ENCODE measurements around the gene DPP3. TPM values are rescaled to one million over a fixed set of nuclear protein-coding genes. Genes with fewer than 3 reads are reported as not detected.

The DPP3 gene
- total and polyA plus RNA-seq, 2 of the 4 experiments (the other 2 are of a cell fraction) = 51.8 to 66.3 TPM

DNA sequence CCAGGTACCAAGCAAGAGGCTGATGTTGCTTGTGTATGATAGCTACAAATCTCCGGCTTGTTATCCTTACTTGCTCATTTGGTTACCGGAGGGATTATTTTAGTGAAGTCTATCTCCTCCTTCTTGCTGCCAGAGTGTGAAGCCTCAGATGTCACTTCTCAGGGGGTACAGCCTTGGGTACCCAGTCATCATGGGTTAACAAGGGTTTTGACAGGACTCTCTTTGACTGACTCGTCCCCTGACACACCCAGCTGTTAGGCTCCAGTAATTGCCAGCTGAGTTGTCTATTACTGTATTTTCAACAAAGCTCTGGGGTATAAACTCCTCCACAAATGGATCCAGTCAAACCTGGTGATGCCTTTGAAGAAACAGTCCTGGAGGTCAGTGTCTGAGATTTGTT lies 25.4 kb upstream of the DPP3 start:
- Histone ChIP-seq H3K27ac (ENCODE audit: insufficient read depth, low read length) (no peak overlapping the region), H2BK120ac (ENCODE audit: low read depth, low read length) (no peak overlapping the region), H4K91ac (ENCODE audit: insufficient read depth, low read depth, low read length) (no peak overlapping the region), H3K79me1 (ENCODE audit: low read depth in 1 of 2, low read length in 2 of 2) (no peaks in the 10 kb centered on the region), H3K56ac (ENCODE audit: extremely low read depth, insufficient read depth, low read length) (no peak overlapping the region), H4K20me1 (ENCODE audit: insufficient read depth, low read length) (no peaks in the 10 kb centered on the region), H2BK5ac (ENCODE audit: low read depth, low read length, poor library complexity, severe bottlenecking) (no peak overlapping the region), H2AFZ (replicated peaks; ENCODE audit: low read length, poor library complexity) (no peak overlapping the region), H3K18ac (ENCODE audit: low read depth, low read length) (no peak overlapping the region), H3K14ac (replicated peaks; ENCODE audit: low read depth, low read length) (no peak overlapping the region), H4K8ac (ENCODE audit: low read depth in 2 of 2, low read length in 2 of 2) (no peak overlapping the region), H3K4me1 (ENCODE audit: control insufficient read depth, insufficient read depth, low read length) (0 out of 2 replicates have a peak, but pooled peaks cover 3% of the 10 kb centered on the region), H2AK9ac (replicated peaks; ENCODE audit: low read depth, low read length, poor library complexity) (no peak overlapping the region), H2BK15ac (ENCODE audit: low read depth, low read length) (no peak overlapping the region), H3K4ac (ENCODE audit: low read depth, low read length) (no peak overlapping the region), H3K27me3 (ENCODE audit: control insufficient read depth, insufficient read depth, low read length) (peaks cover 39% of the 10 kb centered on the region), H3K9ac (ENCODE audit: low read depth, low read length) (no peak overlapping the region), H3K9me3 (ENCODE audit: control insufficient read depth, insufficient read depth, low read length) (no peaks in the 10 kb centered on the region), H2BK20ac (ENCODE audit: low read depth, low read length) (no peak overlapping the region), H4K5ac (ENCODE audit: low read depth, low read length) (no peak overlapping the region), H3K23ac (ENCODE audit: low read depth, low read length) (no peak overlapping the region), H3K4me2 (ENCODE audit: low read depth, low read length) (no peak overlapping the region), H2AK5ac (ENCODE audit: low read depth, low read length) (no peak overlapping the region), H3K36me3 (ENCODE audit: control insufficient read depth, insufficient read depth, low read length) (no peaks in the 10 kb centered on the region), H3K9me1 (ENCODE audit: insufficient read depth, low read length) (no peaks in the 10 kb centered on the region), H3K4me3 (ENCODE audit: insufficient read depth, low read depth, low read length) (no peak overlapping the region)
- no TSS peak for BruUV-seq (replicated peaks)
- CTCF ChIA-PET = no interaction called here
- dilution Hi-C loops (cut with HindIII; ENCODE audit: low sequenced_read_pairs, unreplicated experiment) (no loop called here), in situ Hi-C loops (cut with MboI; ENCODE audit: low sequenced_read_pairs) (no loop called here), intact Hi-C loops (cut with micrococcal nuclease) (no loop called here)
- POLR2A ChIA-PET (ENCODE audit: unreplicated experiment) = interaction anchor here (0.6 kb wide), 1 partner anchor 164 kb away, joined by 8 read pairs; no protein-coding TSS in a partner anchor
- ATAC-seq (ENCODE audit: low read depth) = no peak
- WGBS, 2 experiments (ENCODE audit: extremely low coverage in 2 of 2, insufficient read length in 1 of 2) = 33% methylated on average over 1 of the region's 3 CpGs; no CpG with 5 or more reads in 1 of the 2 experiments
- no peak for DNase-seq
- no peak for TF ChIP-seq NFE2L2 (IDR thresholded peaks at IDR 0.05; ENCODE audit: low read depth, low read length)
- no peak for TF ChIP-seq MAZ (IDR thresholded peaks at IDR 0.05; ENCODE audit: borderline replicate concordance, low read depth, low read length)
- TF ChIP-seq RAD21 (IDR thresholded peaks at IDR 0.05; ENCODE audit: low read length) = no peak
- TF ChIP-seq BHLHE40 (IDR thresholded peaks at IDR 0.05; ENCODE audit: low read depth, low read length) = no peak
- TF ChIP-seq MXI1 (IDR thresholded peaks at IDR 0.05; ENCODE audit: borderline replicate concordance, low read depth, low read length) = no peak
- TF ChIP-seq POLR2A (IDR thresholded peaks at IDR 0.05; ENCODE audit: low read depth, low read length) = no peak
- no peak for TF ChIP-seq SMC3 (IDR thresholded peaks at IDR 0.05; ENCODE audit: low read depth, low read length)
- TF ChIP-seq CHD1 (IDR thresholded peaks at IDR 0.05; ENCODE audit: low read depth, low read length) = no peak
- TF ChIP-seq CEBPB (IDR thresholded peaks at IDR 0.05; ENCODE audit: low read depth, low read length) = no peak
- no peak for TF ChIP-seq MAFK (IDR thresholded peaks at IDR 0.05; ENCODE audit: low read depth, low read length)

Data from IMR-90 (cell line).